Activated naive CD8-positive, alpha-beta T cell treated with anti-CD3 and anti-CD28 coated beads for 36 hours (primary cell): ENCODE data around the gene PTPN6. TPM values are rescaled to one million over a fixed set of nuclear protein-coding genes. Genes with fewer than 3 reads are reported as not detected.

Source experiments
- DNase-seq: peaks from one replicate; pipeline ENCODE4 v3.0.0; 2021
- H3K27ac Mint-ChIP-seq: one replicate; pipeline ENCODE4 v1.8.0; 2022; ENCODE audit warnings: mild to moderate bottlenecking, moderate library complexity, mixed read lengths
- H3K27me3 Mint-ChIP-seq: one replicate; pipeline ENCODE4 v1.8.0; 2022; ENCODE audit warnings: mild to moderate bottlenecking, mixed read lengths
- H3K36me3 Mint-ChIP-seq: one replicate; pipeline ENCODE4 v1.8.0; 2021; ENCODE audit warnings: mild to moderate bottlenecking, mixed read lengths
- H3K4me1 Mint-ChIP-seq: one replicate; pipeline ENCODE4 v1.8.0; 2021; ENCODE audit warnings: mixed read lengths
- H3K4me3 Mint-ChIP-seq: one replicate; pipeline ENCODE4 v1.8.0; 2022; ENCODE audit warnings: mild to moderate bottlenecking, moderate library complexity, mixed read lengths
- H3K9me3 Mint-ChIP-seq: one replicate; pipeline ENCODE4 v1.8.0; 2022; ENCODE audit warnings: mixed read lengths
- total RNA-seq, 2 experiments: library from RNA; stranded (reverse); gene quantifications; one replicate each; pipeline ENCODE4 v1.2.3, GENCODE V29; 2021

Gene PTPN6
- total RNA-seq, 2 experiments from 2014 or later: 457 to 467 TPM

DNA sequence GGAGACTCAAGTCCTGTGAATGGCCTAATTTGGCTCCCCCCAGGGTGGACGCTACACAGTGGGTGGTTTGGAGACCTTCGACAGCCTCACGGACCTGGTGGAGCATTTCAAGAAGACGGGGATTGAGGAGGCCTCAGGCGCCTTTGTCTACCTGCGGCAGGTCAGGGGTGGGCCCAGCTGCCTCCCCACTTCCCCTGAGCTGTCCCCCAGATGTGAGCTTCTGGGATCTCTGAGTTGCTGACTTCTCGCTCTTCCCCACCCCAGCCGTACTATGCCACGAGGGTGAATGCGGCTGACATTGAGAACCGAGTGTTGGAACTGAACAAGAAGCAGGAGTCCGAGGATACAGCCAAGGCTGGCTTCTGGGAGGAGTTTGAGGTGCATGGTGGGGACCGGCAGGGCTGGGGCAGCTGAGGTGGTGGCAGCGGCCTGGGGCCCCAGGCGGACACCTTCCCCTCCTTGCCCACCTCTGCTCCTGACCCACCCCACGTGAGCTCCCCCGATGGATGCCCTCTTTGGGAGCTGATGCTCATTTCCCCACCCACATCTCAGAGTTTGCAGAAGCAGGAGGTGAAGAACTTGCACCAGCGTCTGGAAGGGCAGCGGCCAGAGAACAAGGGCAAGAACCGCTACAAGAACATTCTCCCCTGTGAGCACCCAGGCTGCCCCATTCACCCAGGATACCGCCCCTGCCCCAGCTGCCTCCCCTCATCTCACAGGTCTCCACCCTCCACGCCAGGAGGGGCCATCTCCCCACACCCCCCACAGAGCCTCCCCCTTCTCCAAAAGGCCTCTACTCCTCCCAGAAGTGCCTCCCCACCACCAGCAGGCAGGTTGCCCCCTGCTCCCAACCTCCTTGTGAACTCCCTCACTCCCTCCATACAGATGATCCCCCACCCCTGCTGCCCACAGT, 4.2 kb downstream of the PTPN6 start:
- H3K9me3 Mint-ChIP-seq: no peaks in the 10 kb centered on the region
- peaks cover 87% of the 10 kb centered on the region for H3K36me3 Mint-ChIP-seq
- peak overlapping the region; percentile 100 for H3K4me3 Mint-ChIP-seq
- H3K4me1 Mint-ChIP-seq: peaks cover 63% of the 10 kb centered on the region
- no peak for DNase-seq
- H3K27me3 Mint-ChIP-seq: peaks cover 4% of the 10 kb centered on the region
- H3K27ac Mint-ChIP-seq: peak overlapping the region; percentile 93

DNA sequence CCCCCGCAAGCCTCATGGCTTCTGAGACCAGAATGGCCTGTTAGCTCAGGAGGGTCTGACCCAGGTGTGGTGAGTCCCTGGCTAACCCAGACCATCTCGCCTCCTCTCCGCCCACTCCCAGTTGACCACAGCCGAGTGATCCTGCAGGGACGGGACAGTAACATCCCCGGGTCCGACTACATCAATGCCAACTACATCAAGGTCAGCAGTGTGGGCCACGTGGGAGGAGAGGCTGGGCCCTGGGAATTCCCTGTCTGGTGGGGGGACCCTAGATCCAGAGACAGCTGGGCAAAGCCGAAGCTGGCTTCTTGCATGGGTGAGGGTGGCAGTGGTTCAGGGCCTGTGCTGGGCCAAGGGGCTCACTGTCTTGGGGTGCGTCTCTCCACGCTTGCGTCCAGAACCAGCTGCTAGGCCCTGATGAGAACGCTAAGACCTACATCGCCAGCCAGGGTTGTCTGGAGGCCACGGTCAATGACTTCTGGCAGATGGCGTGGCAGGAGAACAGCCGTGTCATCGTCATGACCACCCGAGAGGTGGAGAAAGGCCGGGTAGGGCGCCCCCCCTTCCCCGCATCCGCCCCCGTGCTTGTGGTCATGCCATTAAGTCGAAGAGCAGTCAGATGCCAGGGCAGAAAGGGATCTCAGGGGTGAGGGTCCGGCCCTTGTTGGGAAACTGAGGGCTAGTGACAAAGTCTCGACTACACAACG, 5.0 kb downstream of the PTPN6 start:
- no peak for DNase-seq
- Mint-ChIP-seq H3K27ac (peak overlapping the region; percentile 93), H3K4me3 (peak overlapping the region; percentile 100), H3K4me1 (peaks cover 66% of the 10 kb centered on the region), H3K9me3 (no peaks in the 10 kb centered on the region), H3K36me3 (peaks cover 95% of the 10 kb centered on the region), H3K27me3 (peaks cover 4% of the 10 kb centered on the region)

DNA sequence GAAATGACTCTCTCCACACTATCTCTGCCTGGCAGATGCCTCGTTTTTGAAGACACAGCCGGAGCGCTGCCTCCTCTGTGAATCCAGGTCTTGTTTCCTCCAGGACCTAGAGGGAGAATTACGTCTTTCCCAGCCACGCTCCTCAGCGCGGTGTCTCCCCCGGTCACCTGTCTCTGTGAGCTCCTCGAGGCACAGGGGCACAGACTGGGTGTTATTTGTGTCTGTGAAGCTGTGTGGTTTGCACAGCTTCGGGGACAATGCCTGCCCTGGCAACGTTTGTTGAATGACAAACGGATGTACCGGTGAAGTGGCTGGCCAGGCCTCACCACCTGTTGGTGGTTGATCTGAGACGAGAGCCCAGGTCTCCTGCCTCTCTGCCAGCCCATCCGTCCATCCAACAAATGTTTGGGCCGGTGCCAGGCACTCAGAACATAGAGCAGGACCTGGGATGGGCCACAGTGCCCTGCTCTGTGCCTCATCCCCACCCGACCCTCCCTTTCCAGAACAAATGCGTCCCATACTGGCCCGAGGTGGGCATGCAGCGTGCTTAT, 6.1 kb downstream of the PTPN6 start:
- peaks cover 95% of the 10 kb centered on the region for H3K36me3 Mint-ChIP-seq
- no peak for DNase-seq
- H3K4me3 Mint-ChIP-seq: peak overlapping the region; percentile 100
- peak overlapping the region; percentile 93 for H3K27ac Mint-ChIP-seq
- peaks cover 4% of the 10 kb centered on the region for H3K27me3 Mint-ChIP-seq
- peaks cover 77% of the 10 kb centered on the region for H3K4me1 Mint-ChIP-seq
- no peaks in the 10 kb centered on the region for H3K9me3 Mint-ChIP-seq

DNA sequence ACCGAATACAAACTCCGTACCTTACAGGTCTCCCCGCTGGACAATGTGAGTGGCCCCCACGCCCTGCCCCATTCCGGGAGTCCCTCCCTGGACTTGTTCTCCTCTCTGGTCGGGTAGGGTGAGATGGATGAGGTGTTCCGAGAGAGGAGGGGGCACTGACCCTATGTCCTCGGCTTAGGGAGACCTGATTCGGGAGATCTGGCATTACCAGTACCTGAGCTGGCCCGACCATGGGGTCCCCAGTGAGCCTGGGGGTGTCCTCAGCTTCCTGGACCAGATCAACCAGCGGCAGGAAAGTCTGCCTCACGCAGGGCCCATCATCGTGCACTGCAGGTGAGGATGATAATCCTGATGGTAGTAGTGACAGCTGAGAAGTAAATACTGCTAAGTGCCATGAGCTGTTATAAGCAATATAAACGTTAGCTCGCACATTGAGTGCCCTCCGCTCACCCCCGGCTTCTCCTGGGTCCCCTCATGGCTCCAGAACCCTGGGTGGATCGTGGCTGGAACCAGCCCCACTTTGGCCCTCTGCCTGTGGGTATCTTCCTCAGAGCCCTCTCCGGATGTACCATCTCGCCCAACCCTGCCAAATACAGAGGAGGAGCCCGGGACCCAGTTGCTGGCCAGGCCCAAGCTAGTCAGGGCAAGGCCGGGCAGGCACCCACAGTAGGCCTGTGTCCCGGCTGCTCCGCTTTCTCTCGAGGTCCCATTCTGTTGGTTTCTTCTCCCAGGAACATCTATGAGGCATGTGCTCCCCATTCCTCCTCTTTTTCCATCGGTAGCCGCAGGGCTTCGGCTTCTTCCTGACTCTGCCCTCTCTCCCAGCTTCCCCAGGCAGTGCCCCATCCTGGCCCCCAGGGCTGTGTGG, 6.8 kb downstream of the PTPN6 start:
- H3K27me3 Mint-ChIP-seq: peaks cover 4% of the 10 kb centered on the region
- DNase-seq: no peak
- H3K9me3 Mint-ChIP-seq: no peaks in the 10 kb centered on the region
- H3K27ac Mint-ChIP-seq: peak overlapping the region; percentile 93
- peaks cover 88% of the 10 kb centered on the region for H3K36me3 Mint-ChIP-seq
- peaks cover 79% of the 10 kb centered on the region for H3K4me1 Mint-ChIP-seq
- H3K4me3 Mint-ChIP-seq: peak overlapping the region; percentile 100

DNA sequence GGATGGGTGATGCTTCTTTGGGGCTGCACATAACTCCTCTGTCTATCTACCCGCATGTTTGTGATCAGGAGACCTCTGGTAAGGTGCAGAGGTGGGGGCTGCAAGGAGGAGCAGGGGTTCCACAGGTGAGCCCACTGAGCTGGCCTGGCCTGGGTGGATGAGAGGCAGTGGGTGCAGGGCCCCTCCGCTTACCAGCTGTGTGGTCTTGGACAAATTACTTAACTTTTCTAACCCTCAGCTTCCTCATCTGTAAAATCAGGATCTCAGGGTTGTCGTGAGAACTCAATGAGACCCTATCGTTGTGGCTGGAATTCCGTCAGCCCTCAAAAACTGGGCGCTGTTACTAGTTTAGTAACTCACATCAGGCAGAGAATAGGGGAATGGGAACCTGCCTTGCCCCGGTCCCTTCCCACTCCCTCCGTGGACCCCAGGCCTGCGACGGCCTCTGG, 7.5 kb downstream of the PTPN6 start:
- Mint-ChIP-seq H3K9me3 (no peaks in the 10 kb centered on the region), H3K27ac (peak overlapping the region; percentile 93), H3K4me1 (peaks cover 74% of the 10 kb centered on the region), H3K27me3 (peaks cover 2% of the 10 kb centered on the region), H3K4me3 (peak overlapping the region; percentile 100), H3K36me3 (peaks cover 81% of the 10 kb centered on the region)
- no peak for DNase-seq

DNA sequence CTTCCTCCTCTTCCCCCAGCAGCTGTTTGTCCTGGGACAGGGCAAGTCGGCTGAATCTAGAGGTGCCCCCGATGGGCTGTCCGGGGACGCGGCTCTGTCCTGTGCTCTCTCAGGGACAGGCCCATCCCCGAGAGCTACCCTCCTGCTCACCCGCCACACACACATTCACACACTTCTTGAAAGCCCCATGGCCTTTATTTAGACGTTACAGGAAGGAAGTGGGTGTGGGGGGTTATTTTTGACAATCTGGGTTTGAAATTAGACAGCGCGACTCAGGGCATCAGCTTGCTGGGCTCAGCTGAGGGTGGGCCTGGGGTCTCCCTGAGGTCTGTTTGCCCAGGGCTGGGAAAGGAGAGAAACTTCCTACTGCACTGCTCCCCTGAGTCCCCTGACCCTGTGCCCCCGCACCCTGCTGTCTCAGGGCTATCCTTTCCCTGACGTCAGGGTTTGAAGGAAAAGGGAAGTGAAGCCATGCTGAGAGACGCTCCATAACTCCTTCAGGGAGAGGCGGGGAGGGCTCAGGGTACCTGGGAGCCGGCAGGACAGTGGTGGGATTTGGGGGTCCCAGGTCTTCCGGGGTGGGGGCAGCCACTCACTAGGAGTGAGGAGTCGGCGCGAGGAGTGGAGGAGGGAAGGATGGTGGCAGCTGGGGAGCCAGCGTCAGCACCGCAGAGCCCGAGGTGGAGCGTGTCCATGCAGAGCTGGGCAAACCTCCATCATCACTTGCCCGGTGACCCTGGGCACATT, 8.1 kb downstream of the PTPN6 start:
- peak overlapping the region; percentile 100 for H3K4me3 Mint-ChIP-seq
- H3K27ac Mint-ChIP-seq: peak overlapping the region; percentile 93
- peak; percentile 71 for DNase-seq
- H3K27me3 Mint-ChIP-seq: no peaks in the 10 kb centered on the region
- H3K4me1 Mint-ChIP-seq: peaks cover 71% of the 10 kb centered on the region
- H3K36me3 Mint-ChIP-seq: peaks cover 75% of the 10 kb centered on the region
- no peaks in the 10 kb centered on the region for H3K9me3 Mint-ChIP-seq

DNA sequence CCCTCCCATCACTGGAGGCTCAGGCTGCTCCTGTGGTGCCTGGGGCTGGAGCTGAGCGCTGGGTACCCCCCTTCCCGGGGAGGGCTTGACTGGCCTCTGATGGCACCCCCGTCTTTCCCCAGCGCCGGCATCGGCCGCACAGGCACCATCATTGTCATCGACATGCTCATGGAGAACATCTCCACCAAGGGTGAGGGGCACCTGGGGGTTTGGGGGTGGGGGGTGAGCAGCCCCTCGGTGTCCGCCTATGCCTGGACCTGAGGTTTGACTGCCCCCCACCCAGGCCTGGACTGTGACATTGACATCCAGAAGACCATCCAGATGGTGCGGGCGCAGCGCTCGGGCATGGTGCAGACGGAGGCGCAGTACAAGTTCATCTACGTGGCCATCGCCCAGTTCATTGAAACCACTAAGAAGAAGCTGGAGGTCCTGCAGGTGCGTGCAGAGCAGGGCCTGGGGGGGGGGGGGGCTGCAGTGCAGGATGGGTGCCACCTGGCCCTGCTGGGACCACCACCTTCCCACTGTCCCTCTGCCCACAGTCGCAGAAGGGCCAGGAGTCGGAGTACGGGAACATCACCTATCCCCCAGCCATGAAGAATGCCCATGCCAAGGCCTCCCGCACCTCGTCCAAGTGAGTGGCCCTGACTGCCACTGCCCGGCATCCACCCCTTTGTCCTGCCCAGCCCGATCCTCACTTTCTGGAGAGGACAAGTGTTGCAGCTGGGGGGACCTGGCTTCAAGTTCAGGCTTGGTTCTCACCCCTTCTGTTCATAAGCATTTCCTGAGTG, 8.8 kb downstream of the PTPN6 start:
- Mint-ChIP-seq H3K27ac (peak overlapping the region; percentile 93), H3K4me1 (peaks cover 74% of the 10 kb centered on the region), H3K9me3 (no peaks in the 10 kb centered on the region), H3K36me3 (peaks cover 68% of the 10 kb centered on the region), H3K4me3 (peak overlapping the region; percentile 100), H3K27me3 (no peaks in the 10 kb centered on the region)
- DNase-seq: no peak

DNA sequence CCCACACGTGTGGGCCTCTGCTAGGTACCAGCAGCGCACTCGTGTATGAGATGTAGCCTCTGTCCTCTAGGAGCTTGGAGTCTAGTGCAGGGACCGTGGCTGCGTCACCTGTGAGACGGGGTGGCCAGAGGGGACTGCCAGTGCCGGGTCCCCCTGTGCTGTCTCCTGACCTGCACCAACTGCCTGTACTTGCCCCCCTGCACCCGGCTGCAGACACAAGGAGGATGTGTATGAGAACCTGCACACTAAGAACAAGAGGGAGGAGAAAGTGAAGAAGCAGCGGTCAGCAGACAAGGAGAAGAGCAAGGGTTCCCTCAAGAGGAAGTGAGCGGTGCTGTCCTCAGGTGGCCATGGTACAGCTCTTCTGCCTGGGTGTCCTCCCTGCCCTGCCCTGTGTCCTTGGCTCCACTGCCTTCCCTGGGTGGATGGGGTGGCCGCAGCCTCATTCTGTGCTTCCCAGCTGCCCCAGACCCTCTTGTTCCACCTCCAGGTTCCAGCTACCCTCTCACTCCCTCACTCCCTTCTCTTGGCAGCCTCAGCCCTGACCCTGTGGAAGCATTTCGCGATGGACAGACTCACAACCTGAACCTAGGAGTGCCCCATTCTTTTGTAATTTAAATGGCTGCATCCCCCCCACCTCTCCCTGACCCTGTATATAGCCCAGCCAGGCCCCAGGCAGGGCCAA, 9.6 kb downstream of the PTPN6 start:
- H3K27me3 Mint-ChIP-seq: no peaks in the 10 kb centered on the region
- peaks cover 75% of the 10 kb centered on the region for H3K4me1 Mint-ChIP-seq
- H3K4me3 Mint-ChIP-seq: peak overlapping the region; percentile 100
- DNase-seq: no peak
- peak overlapping the region; percentile 93 for H3K27ac Mint-ChIP-seq
- peaks cover 68% of the 10 kb centered on the region for H3K36me3 Mint-ChIP-seq
- H3K9me3 Mint-ChIP-seq: no peaks in the 10 kb centered on the region

DNA sequence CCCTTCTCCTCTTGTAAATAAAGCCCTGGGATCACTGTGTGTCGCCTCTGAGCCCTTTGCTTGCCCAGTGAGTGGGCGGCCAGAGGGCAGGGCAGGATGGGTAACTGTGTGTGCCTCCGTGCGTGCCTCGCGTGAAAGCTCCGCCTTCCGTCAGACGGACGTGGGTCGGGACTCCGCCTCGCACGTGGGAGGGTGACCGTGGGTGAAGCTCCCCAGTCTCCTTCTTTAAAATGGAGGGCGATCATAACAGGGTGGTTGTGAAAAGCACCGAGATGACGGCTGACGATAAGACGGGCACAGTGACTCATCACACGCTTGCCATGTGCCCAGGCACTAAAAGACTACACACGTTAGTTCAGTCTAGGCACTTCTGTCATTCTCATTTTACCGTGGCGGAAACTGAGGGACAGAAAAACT, 10.1 kb downstream of the PTPN6 start:
- Mint-ChIP-seq H3K9me3 (no peaks in the 10 kb centered on the region), H3K36me3 (peaks cover 67% of the 10 kb centered on the region), H3K4me1 (peaks cover 74% of the 10 kb centered on the region), H3K27me3 (no peaks in the 10 kb centered on the region), H3K4me3 (peak overlapping the region; percentile 100), H3K27ac (peak overlapping the region; percentile 93)
- peak; percentile 91 for DNase-seq

DNA sequence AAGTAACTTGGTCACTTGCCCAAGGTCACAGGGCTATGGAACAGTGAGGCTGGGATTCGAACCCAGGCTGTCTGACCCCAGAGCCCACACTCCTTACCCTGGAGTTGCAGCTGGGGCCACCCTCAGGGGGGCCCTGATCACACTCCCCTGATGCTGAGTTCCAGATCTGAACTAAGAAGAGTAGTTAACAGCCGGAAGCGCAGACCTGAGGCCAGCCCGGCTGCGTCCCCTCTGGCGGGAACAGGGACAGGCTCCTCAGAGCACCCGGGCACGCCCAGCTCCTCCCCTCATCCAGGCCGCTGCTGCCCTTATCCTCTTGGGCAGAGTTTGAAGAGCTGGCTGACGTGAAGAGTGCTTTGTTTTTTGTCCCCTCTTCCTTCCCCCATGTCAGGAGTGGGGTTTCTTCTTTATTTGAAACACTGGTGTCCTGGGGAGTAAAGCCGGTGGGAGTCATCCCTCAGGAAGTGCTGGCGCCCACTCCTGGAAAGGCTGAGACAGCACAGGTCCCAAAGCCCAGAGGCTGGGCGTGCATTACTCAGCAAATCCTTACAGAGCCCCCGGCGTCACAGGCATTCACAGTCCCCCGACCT, 10.6 kb downstream of the PTPN6 start:
- no peaks in the 10 kb centered on the region for H3K27me3 Mint-ChIP-seq
- H3K27ac Mint-ChIP-seq: peak overlapping the region; percentile 93
- H3K4me1 Mint-ChIP-seq: peaks cover 73% of the 10 kb centered on the region
- peak; percentile 67 for DNase-seq
- H3K9me3 Mint-ChIP-seq: no peaks in the 10 kb centered on the region
- H3K4me3 Mint-ChIP-seq: peak overlapping the region; percentile 100
- H3K36me3 Mint-ChIP-seq: peaks cover 64% of the 10 kb centered on the region

DNA sequence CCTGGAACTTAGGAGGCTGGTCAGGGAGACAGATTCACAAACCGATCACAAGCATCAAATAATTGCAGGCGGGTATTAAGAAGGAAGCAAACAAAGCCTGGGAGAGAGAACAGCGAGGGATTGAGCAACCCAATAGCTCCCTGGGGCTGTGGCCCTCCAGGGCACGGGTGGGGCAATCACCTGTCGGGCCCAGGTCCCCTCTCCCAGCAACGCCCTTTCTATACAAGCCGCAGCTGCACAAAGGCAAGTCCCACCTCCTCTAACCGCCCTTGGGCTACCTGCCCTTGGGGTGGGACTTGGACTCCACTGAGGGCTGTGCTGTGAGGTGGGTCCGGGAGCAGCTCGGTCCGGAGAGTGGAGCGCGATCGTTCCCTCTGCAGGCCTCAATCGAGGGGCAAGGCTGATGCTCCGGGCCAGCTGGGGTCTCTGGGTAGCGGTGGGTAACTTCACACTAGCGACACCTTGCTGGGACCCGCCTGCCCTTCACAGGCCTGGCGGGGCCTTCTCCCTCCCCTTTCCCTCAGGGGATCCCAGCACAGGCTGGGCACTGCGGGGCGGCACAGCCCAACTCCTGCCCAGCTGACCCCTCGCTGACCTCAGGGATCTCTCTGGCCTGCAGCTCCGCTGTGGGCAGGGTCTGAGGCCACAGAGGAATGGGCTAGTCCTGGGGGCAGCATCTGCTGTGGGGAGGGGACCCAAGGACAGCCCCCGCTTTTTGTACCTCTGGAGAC, 11.3 kb downstream of the PTPN6 start:
- H3K9me3 Mint-ChIP-seq: no peaks in the 10 kb centered on the region
- H3K4me3 Mint-ChIP-seq: peak overlapping the region; percentile 100
- H3K27me3 Mint-ChIP-seq: no peaks in the 10 kb centered on the region
- peak; percentile 13 for DNase-seq
- peaks cover 61% of the 10 kb centered on the region for H3K36me3 Mint-ChIP-seq
- peak overlapping the region; percentile 93 for H3K27ac Mint-ChIP-seq
- H3K4me1 Mint-ChIP-seq: peaks cover 71% of the 10 kb centered on the region
